GM18951 (cell line): Measurements from ENCODE around the gene ANKRD60.

Experiments
- POLR2A ChIP-seq: IDR thresholded peaks from 4 replicates; pipeline ENCODE4 v1.6.1; 2011; ENCODE audit warnings: mild to moderate bottlenecking; ENCODE audit not compliant: insufficient read length, insufficient read depth; ENCODE audit errors: extremely low read depth
- in situ Hi-C: fragments of 300-500 bp; cut with MboI; formaldehyde crosslinking; loops from one replicate; pipeline ENCODE4 v1.12.0; 2022; ENCODE audit warnings: low sequenced_read_pairs, mixed read lengths, inconsistent platforms; ENCODE audit not compliant: unreplicated experiment

ANKRD60 gene

DNA sequence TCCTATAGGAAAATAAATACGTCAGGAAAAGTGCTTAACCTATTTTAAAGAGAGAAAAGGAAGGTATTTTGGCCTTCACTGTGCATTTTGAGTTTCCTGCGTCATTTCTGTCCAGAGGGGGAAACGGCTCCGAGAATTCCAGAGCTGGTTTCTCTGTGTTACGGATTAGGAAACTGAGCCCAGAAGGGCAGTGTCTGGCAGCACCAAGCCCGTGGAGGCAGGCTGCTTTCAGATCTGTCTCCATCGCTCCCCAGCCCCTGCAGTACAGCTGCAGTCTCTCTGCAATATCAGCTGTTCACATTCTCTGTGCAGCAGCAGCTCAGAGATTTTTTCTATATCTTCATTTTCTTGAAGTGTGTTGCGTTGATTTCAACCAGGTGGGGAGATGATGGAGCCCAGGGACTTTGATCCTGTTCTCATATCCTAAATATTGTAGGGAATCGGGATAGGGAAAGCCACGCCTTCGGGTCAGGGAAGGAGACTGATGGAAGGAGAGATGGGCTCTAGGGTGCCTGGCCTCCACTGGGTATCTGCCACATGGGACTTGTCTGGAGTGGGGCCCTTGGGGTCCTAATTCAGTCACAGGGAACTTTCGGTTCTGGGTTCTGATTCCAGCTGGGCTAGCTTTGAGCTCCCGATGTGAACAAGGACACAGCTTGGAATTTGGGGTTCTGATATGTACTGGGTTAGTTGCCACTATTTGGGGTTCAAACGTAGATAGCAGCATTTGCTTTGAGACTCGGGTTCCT, 2.8 kb downstream of the ANKRD60 start:
- in situ Hi-C loops, result loop anchor here (25.0 kb wide), 1 partner anchor 412 kb away; no protein-coding TSS in a partner anchor
- TF ChIP-seq POLR2A, result no peak

GRCh38 chr20:58224974-58225373, 3.5 kb downstream of the ANKRD60 start:
- in situ Hi-C loops, result loop anchor here (25.0 kb wide), 2 partner anchors 412 to 838 kb away; partner anchors contain the start of gene RBM38

GRCh38 chr20:58224097-58224496, 4.4 kb downstream of the ANKRD60 start:
- no peak for TF ChIP-seq POLR2A
- in situ Hi-C loops, result loop anchor here (25.0 kb wide), 1 partner anchor 837 kb away; the partner anchor contains the start of gene RBM38

More at GRCh38 chr20:58224974-58225373, 3.5 kb downstream of the ANKRD60 start:
- no peak for TF ChIP-seq POLR2A

GRCh38 chr20:58223358-58223941, 5.0 kb downstream of the ANKRD60 start:
- TF ChIP-seq POLR2A, result no peak
- in situ Hi-C loops, result loop anchor here (25.0 kb wide), 1 partner anchor 836 kb away; the partner anchor contains the start of gene RBM38

- TF ChIP-seq POLR2A, result no peak
- in situ Hi-C loops, result loop anchor here (25.0 kb wide), 1 partner anchor 835 kb away; the partner anchor contains the start of gene RBM38
Observed at GRCh38 chr20:58222446-58222845, 6.0 kb downstream of the ANKRD60 start.

DNA sequence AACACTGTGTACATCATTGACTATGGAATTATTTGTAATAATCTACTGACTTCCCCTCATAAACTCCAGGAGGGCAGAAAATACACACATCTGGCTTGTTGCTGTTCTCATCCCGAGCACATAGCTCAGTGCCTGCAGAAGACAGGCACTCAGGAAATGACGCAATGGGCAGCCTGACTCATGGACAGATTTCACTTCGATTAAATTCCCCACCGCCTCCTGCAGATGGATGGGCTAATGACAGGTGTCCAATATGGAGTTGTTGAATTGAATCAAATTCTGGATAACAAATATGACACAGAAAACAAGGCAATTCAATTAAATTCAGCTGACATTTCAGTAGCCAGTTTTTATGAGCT, 9.1 kb downstream of the ANKRD60 start:
- no peak for TF ChIP-seq POLR2A
- in situ Hi-C loops, result loop anchor here (25.0 kb wide), 1 partner anchor 832 kb away; the partner anchor contains the start of gene RBM38

GRCh38 chr20:58218665-58219341, 9.7 kb downstream of the ANKRD60 start:
- in situ Hi-C loops, result loop anchor here (25.0 kb wide), 1 partner anchor 832 kb away; the partner anchor contains the start of gene RBM38
- TF ChIP-seq POLR2A, result no peak

GRCh38 chr20:58216334-58216733, 12.1 kb downstream of the ANKRD60 start:
- in situ Hi-C loops, result loop anchor here (25.0 kb wide), 1 partner anchor 829 kb away; the partner anchor contains the start of gene RBM38
- no peak for TF ChIP-seq POLR2A

DNA sequence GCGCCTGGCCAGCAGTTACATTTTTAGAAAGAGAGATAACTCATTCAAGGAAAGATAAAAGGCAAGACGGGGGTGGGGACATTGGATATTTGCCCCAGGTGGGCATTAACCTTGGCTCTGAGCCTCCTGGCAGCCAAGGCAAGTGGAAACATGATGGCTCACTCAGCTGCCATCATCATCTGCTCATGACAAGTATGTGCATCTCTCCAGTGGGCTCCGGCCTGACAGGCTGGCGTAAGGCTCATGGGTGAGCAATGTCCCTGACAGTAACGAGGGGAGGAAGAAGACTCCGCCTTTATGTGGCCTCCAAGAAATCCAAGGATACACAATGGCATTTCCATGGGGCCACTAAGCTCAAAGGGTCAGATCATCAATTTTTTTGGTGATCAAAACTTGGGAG, 13.3 kb downstream of the ANKRD60 start:
- in situ Hi-C loops, result loop anchor here (25.0 kb wide), 1 partner anchor 828 kb away; the partner anchor contains the start of gene RBM38
- no peak for TF ChIP-seq POLR2A

- no peak for TF ChIP-seq POLR2A
- in situ Hi-C loops, result loop anchor here (25.0 kb wide), 1 partner anchor 827 kb away; the partner anchor contains the start of gene RBM38
Observed at GRCh38 chr20:58214310-58214709, 14.1 kb downstream of the ANKRD60 start.

DNA sequence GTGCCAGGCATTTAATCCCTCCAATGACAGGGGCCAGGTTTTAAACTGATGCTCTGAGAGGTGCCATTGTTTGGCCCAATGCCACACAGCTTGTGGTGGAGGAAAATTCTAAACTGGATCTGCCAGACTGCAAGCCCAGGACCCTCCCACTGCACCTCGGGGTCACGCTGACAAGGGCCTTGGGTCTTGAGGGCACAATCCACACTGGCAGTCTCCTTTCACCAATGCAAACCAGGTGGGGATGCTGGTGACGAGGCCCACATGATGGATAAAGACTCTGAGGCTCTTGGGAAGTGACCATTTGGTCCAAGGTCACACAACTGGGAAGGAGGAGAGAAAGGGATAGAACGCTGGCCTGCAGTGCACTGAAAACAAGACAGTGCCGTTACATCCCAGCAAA, 14.7 kb downstream of the ANKRD60 start:
- in situ Hi-C loops, result loop anchor here (25.0 kb wide), 1 partner anchor 826 kb away; the partner anchor contains the start of gene RBM38
- TF ChIP-seq POLR2A, result no peak

DNA sequence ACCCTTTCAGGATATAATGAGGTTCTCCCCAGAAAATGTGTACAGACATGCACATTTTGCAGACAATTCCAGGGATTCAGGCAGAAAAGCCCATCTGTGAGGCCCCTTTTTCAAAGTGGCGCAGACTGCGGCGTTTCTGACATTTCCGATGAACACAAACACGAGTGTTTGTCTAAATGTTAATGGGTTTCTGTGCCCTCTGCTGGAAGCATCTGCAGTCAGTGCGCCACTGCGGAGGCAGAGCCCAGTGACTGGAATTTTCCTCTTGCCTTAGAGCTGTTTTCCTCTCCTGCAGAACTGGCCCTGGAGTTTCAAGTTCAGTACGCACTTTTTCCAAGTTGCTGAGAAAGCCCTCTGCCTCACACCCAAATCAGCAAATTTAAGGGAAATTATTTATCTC, 15.3 kb downstream of the ANKRD60 start:
- in situ Hi-C loops, result loop anchor here (25.0 kb wide), 1 partner anchor 826 kb away; the partner anchor contains the start of gene RBM38
- no peak for TF ChIP-seq POLR2A

GRCh38 chr20:58212636-58213035, 15.8 kb downstream of the ANKRD60 start:
- no peak for TF ChIP-seq POLR2A
- in situ Hi-C loops, result loop anchor here (25.0 kb wide), 1 partner anchor 825 kb away; the partner anchor contains the start of gene RBM38
